Activated T-helper 17 cell treated with anti-CD3 and anti-CD28 coated beads, Interleukin-2, amount 50 U/mL, for 72 hours (primary cell): ENCODE results near the gene PJA1. TPM values are rescaled to one million over a fixed set of nuclear protein-coding genes. Genes with fewer than 3 reads are reported as not detected.

ENCODE experiments used
- ATAC-seq: fragments of 150-1000 bp; cut with Tn5 transposase; replicated peaks from 2 replicates; pipeline ENCODE4 v1.10.0; 2021; ENCODE audit warnings: mild to moderate bottlenecking, moderate library complexity
- H3K27ac Mint-ChIP-seq: one replicate; pipeline ENCODE4 v1.8.0; 2022; ENCODE audit warnings: mixed read lengths
- H3K27me3 Mint-ChIP-seq: one replicate; pipeline ENCODE4 v1.8.0; 2022; ENCODE audit warnings: mixed read lengths
- H3K36me3 Mint-ChIP-seq: one replicate; pipeline ENCODE4 v1.8.0; 2022; ENCODE audit warnings: low read depth, mild to moderate bottlenecking, mixed read lengths
- H3K4me1 Mint-ChIP-seq: one replicate; pipeline ENCODE4 v1.8.0; 2022; ENCODE audit warnings: mixed read lengths
- H3K4me3 Mint-ChIP-seq: one replicate; pipeline ENCODE4 v1.8.0; 2022; ENCODE audit warnings: mild to moderate bottlenecking, mixed read lengths
- H3K9me3 Mint-ChIP-seq: one replicate; pipeline ENCODE4 v1.8.0; 2022; ENCODE audit warnings: mixed read lengths
- total RNA-seq, 2 donors: library from RNA; stranded (reverse); gene quantifications; one replicate each; pipeline ENCODE4 v1.2.3, GENCODE V29; 2022

Gene PJA1
- 10 to 100 TPM; 13.6 to 21.3 TPM for total RNA-seq

- Mint-ChIP-seq H3K27me3 (no peaks in the 10 kb centered on the region), H3K36me3 (peaks cover 37% of the 10 kb centered on the region), H3K9me3 (no peaks in the 10 kb centered on the region), H3K4me3 (peak within 1 kb of the TSS; percentile 85), H3K4me1 (peaks cover 19% of the 10 kb centered on the region), H3K27ac (peak within 1 kb of the TSS; percentile 83)
- ATAC-seq = peak; percentile 89
These were observed at the start of gene PJA1 for GRCh38 chrX:69165087-69165651. TSS of gene PJA1 (minus strand) at chrX:69165453. CDS start at chrX:69163073, 2,380 bp downstream.

- H3K4me1 Mint-ChIP-seq = no peaks in the 10 kb centered on the region
- no peaks in the 10 kb centered on the region for H3K27me3 Mint-ChIP-seq
- H3K4me3 Mint-ChIP-seq = no peak overlapping the region
- no peaks in the 10 kb centered on the region for H3K36me3 Mint-ChIP-seq
- no peak overlapping the region for H3K27ac Mint-ChIP-seq
- no peak for ATAC-seq
- H3K9me3 Mint-ChIP-seq = no peaks in the 10 kb centered on the region
These were observed 49.2 kb upstream of the PJA1 start for GRCh38 chrX:69214463-69214862.

GRCh38 chrX:69211701-69212100, 46.4 kb upstream of the PJA1 start:
- no peaks in the 10 kb centered on the region for H3K4me1 Mint-ChIP-seq
- H3K9me3 Mint-ChIP-seq = no peaks in the 10 kb centered on the region
- no peaks in the 10 kb centered on the region for H3K36me3 Mint-ChIP-seq
- H3K27me3 Mint-ChIP-seq = no peaks in the 10 kb centered on the region
- no peak overlapping the region for H3K4me3 Mint-ChIP-seq
- no peak overlapping the region for H3K27ac Mint-ChIP-seq
- ATAC-seq = no peak

GRCh38 chrX:69210581-69210980, 45.3 kb upstream of the PJA1 start:
- Mint-ChIP-seq H3K9me3 (no peaks in the 10 kb centered on the region), H3K4me3 (no peak overlapping the region)
- no peak for ATAC-seq

GRCh38 chrX:69207216-69207615, 42.0 kb upstream of the PJA1 start:
- no peaks in the 10 kb centered on the region for H3K36me3 Mint-ChIP-seq
- no peak overlapping the region for H3K4me3 Mint-ChIP-seq
- no peak overlapping the region for H3K27ac Mint-ChIP-seq
- H3K27me3 Mint-ChIP-seq = no peaks in the 10 kb centered on the region
- no peaks in the 10 kb centered on the region for H3K9me3 Mint-ChIP-seq
- H3K4me1 Mint-ChIP-seq = no peaks in the 10 kb centered on the region
- ATAC-seq = no peak

More at GRCh38 chrX:69210581-69210980, 45.3 kb upstream of the PJA1 start:
- no peak overlapping the region for H3K27ac Mint-ChIP-seq
- H3K4me1 Mint-ChIP-seq = no peaks in the 10 kb centered on the region
- H3K36me3 Mint-ChIP-seq = no peaks in the 10 kb centered on the region
- no peaks in the 10 kb centered on the region for H3K27me3 Mint-ChIP-seq

- no peaks in the 10 kb centered on the region for H3K27me3 Mint-ChIP-seq
- H3K4me1 Mint-ChIP-seq = no peaks in the 10 kb centered on the region
- no peak overlapping the region for H3K4me3 Mint-ChIP-seq
- H3K27ac Mint-ChIP-seq = no peak overlapping the region
- ATAC-seq = no peak
- no peaks in the 10 kb centered on the region for H3K9me3 Mint-ChIP-seq
- H3K36me3 Mint-ChIP-seq = no peaks in the 10 kb centered on the region
These were observed 38.4 kb upstream of the PJA1 start for GRCh38 chrX:69203638-69204037.

GRCh38 chrX:69197690-69198089, 32.4 kb upstream of the PJA1 start:
- no peaks in the 10 kb centered on the region for H3K27me3 Mint-ChIP-seq
- no peaks in the 10 kb centered on the region for H3K4me1 Mint-ChIP-seq
- H3K27ac Mint-ChIP-seq = no peak overlapping the region
- no peaks in the 10 kb centered on the region for H3K36me3 Mint-ChIP-seq
- ATAC-seq = no peak
- no peak overlapping the region for H3K4me3 Mint-ChIP-seq
- H3K9me3 Mint-ChIP-seq = no peaks in the 10 kb centered on the region

- H3K4me1 Mint-ChIP-seq = no peaks in the 10 kb centered on the region
- no peaks in the 10 kb centered on the region for H3K27me3 Mint-ChIP-seq
- no peak for ATAC-seq
- H3K36me3 Mint-ChIP-seq = no peaks in the 10 kb centered on the region
- H3K4me3 Mint-ChIP-seq = no peak overlapping the region
- no peak overlapping the region for H3K27ac Mint-ChIP-seq
- H3K9me3 Mint-ChIP-seq = no peaks in the 10 kb centered on the region
These were observed 31.4 kb upstream of the PJA1 start for GRCh38 chrX:69196666-69197065.

GRCh38 chrX:69195810-69196209, 30.6 kb upstream of the PJA1 start:
- no peaks in the 10 kb centered on the region for H3K27me3 Mint-ChIP-seq
- no peak overlapping the region for H3K4me3 Mint-ChIP-seq
- H3K4me1 Mint-ChIP-seq = no peaks in the 10 kb centered on the region
- H3K27ac Mint-ChIP-seq = no peak overlapping the region
- no peaks in the 10 kb centered on the region for H3K36me3 Mint-ChIP-seq
- no peak for ATAC-seq
- no peaks in the 10 kb centered on the region for H3K9me3 Mint-ChIP-seq

- H3K36me3 Mint-ChIP-seq = no peaks in the 10 kb centered on the region
- no peak overlapping the region for H3K27ac Mint-ChIP-seq
- ATAC-seq = no peak
- no peaks in the 10 kb centered on the region for H3K27me3 Mint-ChIP-seq
- H3K4me3 Mint-ChIP-seq = no peak overlapping the region
- H3K9me3 Mint-ChIP-seq = no peaks in the 10 kb centered on the region
- no peaks in the 10 kb centered on the region for H3K4me1 Mint-ChIP-seq
These were observed 29.9 kb upstream of the PJA1 start for GRCh38 chrX:69195192-69195591.

GRCh38 chrX:69192603-69193002, 27.4 kb upstream of the PJA1 start:
- Mint-ChIP-seq H3K27ac (no peak overlapping the region), H3K36me3 (no peaks in the 10 kb centered on the region), H3K4me3 (no peak overlapping the region), H3K4me1 (no peaks in the 10 kb centered on the region), H3K9me3 (no peaks in the 10 kb centered on the region), H3K27me3 (no peaks in the 10 kb centered on the region)
- no peak for ATAC-seq

- Mint-ChIP-seq H3K27ac (no peak overlapping the region), H3K36me3 (no peaks in the 10 kb centered on the region)
- ATAC-seq = no peak
These were observed 24.5 kb upstream of the PJA1 start for GRCh38 chrX:69189576-69190371.

GRCh38 chrX:69186651-69187050, 21.4 kb upstream of the PJA1 start:
- Mint-ChIP-seq H3K27me3 (no peaks in the 10 kb centered on the region), H3K4me1 (no peaks in the 10 kb centered on the region), H3K36me3 (no peaks in the 10 kb centered on the region), H3K4me3 (no peak overlapping the region), H3K27ac (no peak overlapping the region), H3K9me3 (no peaks in the 10 kb centered on the region)
- no peak for ATAC-seq

More at GRCh38 chrX:69189576-69190371, 24.5 kb upstream of the PJA1 start:
- no peaks in the 10 kb centered on the region for H3K4me1 Mint-ChIP-seq
- no peaks in the 10 kb centered on the region for H3K27me3 Mint-ChIP-seq
- no peak overlapping the region for H3K4me3 Mint-ChIP-seq
- H3K9me3 Mint-ChIP-seq = no peaks in the 10 kb centered on the region

- Mint-ChIP-seq H3K27me3 (no peaks in the 10 kb centered on the region), H3K27ac (no peak overlapping the region), H3K4me3 (no peak overlapping the region), H3K4me1 (no peaks in the 10 kb centered on the region), H3K36me3 (no peaks in the 10 kb centered on the region), H3K9me3 (no peaks in the 10 kb centered on the region)
- no peak for ATAC-seq
These were observed 20.6 kb upstream of the PJA1 start for GRCh38 chrX:69185886-69186285.

GRCh38 chrX:69185141-69185540, 19.9 kb upstream of the PJA1 start:
- Mint-ChIP-seq H3K4me1 (no peaks in the 10 kb centered on the region), H3K27me3 (no peaks in the 10 kb centered on the region), H3K9me3 (no peaks in the 10 kb centered on the region), H3K4me3 (no peak overlapping the region), H3K36me3 (no peaks in the 10 kb centered on the region), H3K27ac (no peak overlapping the region)
- ATAC-seq = no peak
